GM06990 (cell line): ENCODE results near the gene MSH4.
"Not testable (repeated sequence)": the region's sequence is repeated elsewhere in the genome, so short reads cannot be mapped to it uniquely, and the experiment has no call there.

Source experiments
- DNase-seq: peaks from one replicate; pipeline ENCODE4 v3.0.0-alpha.2; 2011; ENCODE audit not compliant: insufficient read length; ENCODE audit errors: extremely low read depth
- H3K27me3 ChIP-seq: replicated peaks from 2 replicates; pipeline ENCODE4 v1.6.0; 2011; ENCODE audit warnings: low read length; ENCODE audit not compliant: control insufficient read depth, insufficient read depth
- H3K36me3 ChIP-seq: 2 replicates; pipeline ENCODE4 v1.5.1; 2011; ENCODE audit warnings: low read length; ENCODE audit not compliant: control insufficient read depth, insufficient read depth
- H3K4me3 ChIP-seq: replicated peaks from 2 replicates; pipeline ENCODE4 v1.5.1; 2011; ENCODE audit warnings: low read depth, mild to moderate bottlenecking, control low read depth, low read length
- TF ChIP-seq, protein P1 (sequence below): IDR thresholded peaks from 2 replicates; pipeline ENCODE4 v1.5.1; 2011; ENCODE audit warnings: low read length, control low read depth, mild to moderate bottlenecking, inconsistent platforms; ENCODE audit not compliant: insufficient read depth, poor library complexity, severe bottlenecking

Gene MSH4

DNA sequence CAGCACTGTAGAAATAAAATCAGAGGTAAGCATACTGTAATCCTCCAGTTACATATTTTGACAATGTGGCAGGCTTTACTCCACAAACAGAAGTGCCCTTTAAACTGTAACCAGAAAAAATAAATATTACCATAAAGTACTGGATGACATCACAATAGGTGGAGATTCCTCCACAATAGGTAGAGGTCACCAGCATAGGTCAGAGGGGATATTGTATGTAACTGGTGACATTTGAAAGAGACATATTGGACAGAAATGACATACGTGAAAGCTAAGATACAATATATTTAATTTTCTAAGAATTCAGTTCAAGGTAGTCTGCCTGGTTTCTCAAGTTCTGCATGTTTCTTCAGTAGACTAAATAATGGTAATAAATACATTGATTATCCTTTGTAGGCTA is 135.6 kb downstream of the MSH4 start, which contains the start of gene ASB17:
TSS of gene ASB17 (minus strand) at position 101 of the 400 bp plus-strand sequence. CDS start 113 bp downstream, outside the sequence.
- TF ChIP-seq, protein P1, sequence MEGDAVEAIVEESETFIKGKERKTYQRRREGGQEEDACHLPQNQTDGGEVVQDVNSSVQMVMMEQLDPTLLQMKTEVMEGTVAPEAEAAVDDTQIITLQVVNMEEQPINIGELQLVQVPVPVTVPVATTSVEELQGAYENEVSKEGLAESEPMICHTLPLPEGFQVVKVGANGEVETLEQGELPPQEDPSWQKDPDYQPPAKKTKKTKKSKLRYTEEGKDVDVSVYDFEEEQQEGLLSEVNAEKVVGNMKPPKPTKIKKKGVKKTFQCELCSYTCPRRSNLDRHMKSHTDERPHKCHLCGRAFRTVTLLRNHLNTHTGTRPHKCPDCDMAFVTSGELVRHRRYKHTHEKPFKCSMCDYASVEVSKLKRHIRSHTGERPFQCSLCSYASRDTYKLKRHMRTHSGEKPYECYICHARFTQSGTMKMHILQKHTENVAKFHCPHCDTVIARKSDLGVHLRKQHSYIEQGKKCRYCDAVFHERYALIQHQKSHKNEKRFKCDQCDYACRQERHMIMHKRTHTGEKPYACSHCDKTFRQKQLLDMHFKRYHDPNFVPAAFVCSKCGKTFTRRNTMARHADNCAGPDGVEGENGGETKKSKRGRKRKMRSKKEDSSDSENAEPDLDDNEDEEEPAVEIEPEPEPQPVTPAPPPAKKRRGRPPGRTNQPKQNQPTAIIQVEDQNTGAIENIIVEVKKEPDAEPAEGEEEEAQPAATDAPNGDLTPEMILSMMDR, result no peak
- Histone ChIP-seq H3K4me3 (no peak within 1 kb of the TSS), H3K36me3 (no peaks in the 10 kb centered on the region), H3K27me3 (no peaks in the 10 kb centered on the region)
- no peak for DNase-seq

DNA sequence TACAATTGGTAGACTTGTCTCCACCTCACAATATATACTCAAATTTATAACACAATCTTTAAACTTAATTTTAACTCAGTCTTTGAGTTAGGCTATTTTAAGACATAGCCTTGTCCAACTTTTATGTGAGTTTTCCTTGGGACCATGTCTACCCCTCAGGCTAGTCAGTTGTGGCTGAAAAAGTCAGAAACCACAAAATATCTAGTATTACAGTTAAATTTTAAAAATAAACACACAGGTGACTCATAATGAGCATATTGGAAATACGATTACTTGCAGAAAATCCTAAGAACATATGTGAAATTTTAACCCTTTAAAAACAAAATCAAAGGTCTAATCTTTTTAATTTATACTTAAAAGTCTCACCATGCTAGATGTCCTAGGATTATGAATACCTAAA is 140.4 kb downstream of the MSH4 start:
- no peaks in the 10 kb centered on the region for H3K36me3 ChIP-seq
- DNase-seq, result peak; percentile 24
- H3K4me3 ChIP-seq, result no peak overlapping the region
- no peaks in the 10 kb centered on the region for H3K27me3 ChIP-seq
- TF ChIP-seq, protein P1, result no peak

- H3K27me3 ChIP-seq, H3K36me3 ChIP-seq, H3K4me3 ChIP-seq: not testable (repeated sequence)
- peak; percentile 25 for DNase-seq
Measured at GRCh38 chr1:75943037-75943436, 146.4 kb downstream of the MSH4 start.

DNA sequence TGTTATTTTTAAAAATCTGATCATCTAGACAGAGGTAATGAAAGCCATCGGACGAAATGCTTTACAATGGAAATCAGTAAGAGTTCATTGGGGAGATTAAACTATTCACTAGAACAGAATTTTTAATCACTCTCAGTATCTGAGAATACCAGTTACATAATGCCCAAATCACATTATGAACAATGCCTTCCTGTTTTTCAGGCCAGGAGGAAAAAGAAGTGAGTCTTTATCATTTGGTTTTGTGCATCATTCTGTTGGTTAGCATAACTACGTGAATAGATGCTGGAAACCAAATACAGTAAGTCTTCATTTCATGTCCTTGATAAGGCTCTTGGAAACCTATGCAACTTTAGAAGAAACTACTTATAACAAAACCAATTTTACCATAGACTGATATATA is 153.5 kb downstream of the MSH4 start:
- H3K4me3 ChIP-seq, result no peak overlapping the region
- H3K36me3 ChIP-seq, result no peaks in the 10 kb centered on the region
- TF ChIP-seq, protein P1, result no peak
- DNase-seq, result no peak
- H3K27me3 ChIP-seq, result no peaks in the 10 kb centered on the region

DNA sequence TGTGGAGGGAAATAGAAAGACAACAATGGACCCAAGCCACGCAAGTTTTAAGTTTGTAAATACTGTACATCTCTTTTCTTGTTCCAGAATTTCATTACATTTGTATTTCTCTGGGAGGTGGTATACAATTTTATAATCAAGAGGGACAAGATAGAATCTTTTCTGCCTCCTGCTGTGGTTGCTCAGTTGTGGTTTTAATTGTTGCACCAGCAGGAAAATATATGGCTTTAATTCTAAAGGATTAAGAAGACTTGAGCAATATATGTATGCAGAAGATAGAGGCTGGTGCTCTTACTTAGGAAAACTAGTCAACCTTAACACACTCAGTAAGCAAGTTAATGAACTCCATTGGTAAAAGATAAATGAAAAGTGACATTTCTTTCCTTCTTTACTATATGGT is 155.3 kb downstream of the MSH4 start:
- Histone ChIP-seq H3K36me3 (no peaks in the 10 kb centered on the region), H3K27me3 (no peaks in the 10 kb centered on the region), H3K4me3 (no peak overlapping the region)
- DNase-seq, result no peak
- TF ChIP-seq, protein P1, result no peak

GRCh38 chr1:75953461-75953860 is 156.8 kb downstream of the MSH4 start:
- TF ChIP-seq, protein P1, result no peak
- no peaks in the 10 kb centered on the region for H3K36me3 ChIP-seq
- H3K4me3 ChIP-seq, result no peak overlapping the region
- no peak for DNase-seq
- H3K27me3 ChIP-seq, result no peaks in the 10 kb centered on the region
